ENCODE results near the gene PPFIA1. TPM values are rescaled to one million over a fixed set of nuclear protein-coding genes. Genes with fewer than 3 reads are reported as not detected.

The PPFIA1 gene
- total RNA-seq, 2 donors from 2014 or later: 47.8 to 82.9 TPM

GRCh38 chr11:70244698-70245097 lies 25.8 kb upstream of the PPFIA1 start:
- no peaks in the 10 kb centered on the region for H3K27me3 ChIP-seq (replicated peaks; ENCODE audit: insufficient read depth)

GRCh38 chr11:70246196-70246595 lies 24.3 kb upstream of the PPFIA1 start:
- no peaks in the 10 kb centered on the region for H3K9me3 ChIP-seq
- TF ChIP-seq, protein P1, sequence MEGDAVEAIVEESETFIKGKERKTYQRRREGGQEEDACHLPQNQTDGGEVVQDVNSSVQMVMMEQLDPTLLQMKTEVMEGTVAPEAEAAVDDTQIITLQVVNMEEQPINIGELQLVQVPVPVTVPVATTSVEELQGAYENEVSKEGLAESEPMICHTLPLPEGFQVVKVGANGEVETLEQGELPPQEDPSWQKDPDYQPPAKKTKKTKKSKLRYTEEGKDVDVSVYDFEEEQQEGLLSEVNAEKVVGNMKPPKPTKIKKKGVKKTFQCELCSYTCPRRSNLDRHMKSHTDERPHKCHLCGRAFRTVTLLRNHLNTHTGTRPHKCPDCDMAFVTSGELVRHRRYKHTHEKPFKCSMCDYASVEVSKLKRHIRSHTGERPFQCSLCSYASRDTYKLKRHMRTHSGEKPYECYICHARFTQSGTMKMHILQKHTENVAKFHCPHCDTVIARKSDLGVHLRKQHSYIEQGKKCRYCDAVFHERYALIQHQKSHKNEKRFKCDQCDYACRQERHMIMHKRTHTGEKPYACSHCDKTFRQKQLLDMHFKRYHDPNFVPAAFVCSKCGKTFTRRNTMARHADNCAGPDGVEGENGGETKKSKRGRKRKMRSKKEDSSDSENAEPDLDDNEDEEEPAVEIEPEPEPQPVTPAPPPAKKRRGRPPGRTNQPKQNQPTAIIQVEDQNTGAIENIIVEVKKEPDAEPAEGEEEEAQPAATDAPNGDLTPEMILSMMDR (IDR thresholded peaks at IDR 0.05): no peak
- no peak for ATAC-seq (ENCODE audit: insufficient number of reproducible peaks, low FRiP score, low read depth)
- DNase-seq (ENCODE audit: low spot score): no peak
- no peaks in the 10 kb centered on the region for H3K4me1 ChIP-seq (ENCODE audit: control insufficient read depth in 1 of 2, low read depth in 2 of 2)
- H3K27me3 ChIP-seq (replicated peaks; ENCODE audit: insufficient read depth): no peaks in the 10 kb centered on the region
- no peak overlapping the region for H3K27ac ChIP-seq
- H3K4me3 ChIP-seq: no peak overlapping the region
- no peaks in the 10 kb centered on the region for H3K36me3 ChIP-seq

More at GRCh38 chr11:70244698-70245097, 25.8 kb upstream of the PPFIA1 start:
- no peak overlapping the region for H3K4me3 ChIP-seq
- H3K36me3 ChIP-seq: no peaks in the 10 kb centered on the region
- TF ChIP-seq, protein P1 (IDR thresholded peaks at IDR 0.05): no peak
- DNase-seq (ENCODE audit: low spot score) (no peak), ATAC-seq (ENCODE audit: insufficient number of reproducible peaks, low FRiP score, low read depth) (no peak)
- no peaks in the 10 kb centered on the region for H3K4me1 ChIP-seq (ENCODE audit: control insufficient read depth in 1 of 2, low read depth in 2 of 2)
- no peak overlapping the region for H3K27ac ChIP-seq
- no peaks in the 10 kb centered on the region for H3K9me3 ChIP-seq

DNA sequence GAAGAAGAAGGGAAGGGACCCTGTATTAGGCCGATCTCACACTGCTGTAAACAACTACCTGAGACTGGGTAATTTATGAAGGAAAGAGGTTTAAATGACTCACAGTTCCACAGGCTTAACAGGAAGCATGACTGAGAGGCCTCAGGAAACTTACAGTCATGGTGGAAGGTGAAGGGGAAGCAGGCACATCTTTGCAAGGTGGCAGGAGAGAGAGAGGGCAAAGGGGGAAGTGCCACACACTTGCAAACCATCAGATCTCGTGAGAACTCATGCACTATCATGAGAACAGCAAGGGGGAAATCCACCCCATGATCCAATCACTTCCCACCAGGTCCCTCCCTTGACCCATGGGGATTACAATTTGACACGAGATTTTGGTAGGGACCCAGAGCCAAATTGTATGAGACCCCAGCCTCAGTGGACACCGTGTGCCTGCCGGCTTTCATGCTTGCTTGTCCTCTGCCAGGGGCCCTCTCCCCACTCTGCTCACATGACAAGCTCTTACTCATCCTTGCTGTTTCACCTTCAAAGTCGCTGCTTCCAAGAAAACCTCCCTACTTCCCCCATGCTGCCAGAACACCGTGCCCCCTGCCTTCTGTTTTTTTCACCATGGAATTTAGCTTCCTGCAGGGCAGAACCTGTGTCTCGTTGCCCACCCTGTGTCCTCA lies 23.3 kb upstream of the PPFIA1 start:
- Histone ChIP-seq H3K4me1 (ENCODE audit: control insufficient read depth in 1 of 2, low read depth in 2 of 2) (peaks cover 0 to 7% of the 10 kb centered on the region in 2 donors), H3K27ac (no peak overlapping the region), H3K27me3 (replicated peaks; ENCODE audit: insufficient read depth) (no peaks in the 10 kb centered on the region), H3K4me3 (no peak overlapping the region), H3K9me3 (no peaks in the 10 kb centered on the region), H3K36me3 (no peaks in the 10 kb centered on the region)
- ATAC-seq (ENCODE audit: insufficient number of reproducible peaks, low FRiP score, low read depth) (no peak), DNase-seq (ENCODE audit: low spot score) (no peak)
- TF ChIP-seq, protein P1 (IDR thresholded peaks at IDR 0.05): no peak

DNA sequence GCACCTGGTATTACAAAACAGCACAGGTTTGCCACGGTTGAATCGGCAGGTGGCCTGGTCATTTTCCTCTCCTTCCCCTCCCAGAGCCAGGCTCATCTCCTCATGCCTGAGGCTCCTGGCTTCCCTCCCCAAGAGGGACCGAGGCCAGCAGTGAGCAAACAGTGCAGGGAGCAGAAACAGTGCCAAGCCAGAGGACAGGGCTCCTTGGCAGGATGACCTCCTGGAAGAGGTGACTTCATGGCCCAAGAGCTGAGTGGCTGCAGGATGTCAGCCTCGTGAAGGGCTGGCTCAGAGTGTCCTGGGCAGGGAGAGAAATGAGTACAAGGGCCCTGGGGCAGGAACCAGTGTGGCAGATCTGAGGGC lies 22.8 kb upstream of the PPFIA1 start:
- TF ChIP-seq, protein P1 (IDR thresholded peaks at IDR 0.05): no peak
- Histone ChIP-seq H3K9me3 (no peaks in the 10 kb centered on the region), H3K4me3 (no peak overlapping the region), H3K27me3 (replicated peaks; ENCODE audit: insufficient read depth) (no peaks in the 10 kb centered on the region), H3K36me3 (no peaks in the 10 kb centered on the region), H3K4me1 (ENCODE audit: control insufficient read depth in 1 of 2, low read depth in 2 of 2) (peaks cover 0 to 12% of the 10 kb centered on the region in 2 donors), H3K27ac (no peak overlapping the region)
- ATAC-seq (ENCODE audit: insufficient number of reproducible peaks, low FRiP score, low read depth) (no peak), DNase-seq (ENCODE audit: low spot score) (no peak)

- H3K27ac ChIP-seq: peak overlapping the region; percentile 73 to 88
- no peak overlapping the region for H3K4me3 ChIP-seq
- H3K36me3 ChIP-seq: no peaks in the 10 kb centered on the region
- no peaks in the 10 kb centered on the region for H3K27me3 ChIP-seq (replicated peaks; ENCODE audit: insufficient read depth)
- H3K9me3 ChIP-seq: no peaks in the 10 kb centered on the region
- TF ChIP-seq, protein P1 (IDR thresholded peaks at IDR 0.05): no peak
- ATAC-seq (ENCODE audit: insufficient number of reproducible peaks, low FRiP score, low read depth) (no peak), DNase-seq (ENCODE audit: low spot score) (no peak)
- H3K4me1 ChIP-seq (ENCODE audit: control insufficient read depth in 1 of 2, low read depth in 2 of 2): peaks cover 0 to 12% of the 10 kb centered on the region in 2 donors
These were observed 19.4 kb upstream of the PPFIA1 start for GRCh38 chr11:70250876-70251658.

All from thoracic aorta (tissue), 2 donors.